Measurements from ENCODE around the gene SMC5. TPM values are rescaled to one million over a fixed set of nuclear protein-coding genes. Genes with fewer than 3 reads are reported as not detected.

SMC5 gene
- total and polyA plus RNA-seq, 2 donors (not counting 1 experiment from before 2014, with no cell fraction given), result 8.9 to 82.1 TPM

- H3K4me1 ChIP-seq (ENCODE audit: control insufficient read depth in 2 of 2, insufficient read depth in 2 of 2, low read length in 2 of 2), result peaks cover 26 to 33% of the 10 kb centered on the region in 2 donors
- no peak overlapping the region for H2AFZ ChIP-seq (ENCODE audit: insufficient read depth, low read depth, low read length, poor library complexity, severe bottlenecking)
- no peak overlapping the region for H3K4me2 ChIP-seq (replicated peaks; ENCODE audit: low read depth, low read length, poor library complexity, severe bottlenecking)
- 71% methylated on average over 2 of the region's 2 CpGs for WGBS (ENCODE audit: insufficient coverage)
- no peak for ATAC-seq (ENCODE audit: low read depth)
- Mint-ChIP-seq H3K9me3 (ENCODE audit: insufficient read depth) (no peaks in the 10 kb centered on the region), H3K4me3 (no peak overlapping the region), H3K27me3 (no peaks in the 10 kb centered on the region), H3K4me1 (peaks cover 46% of the 10 kb centered on the region), H3K27ac (no peak overlapping the region)
- H3K4me3 ChIP-seq (ENCODE audit: control extremely low read depth in 1 of 5, extremely low read depth in 1 of 5, insufficient read depth in 1 of 5, low read depth in 2 of 5, low read length in 4 of 5), result no peak overlapping the region
- POLR2A ChIA-PET, result no interaction called here
- peaks cover 40% of the 10 kb centered on the region for H4K20me1 ChIP-seq (ENCODE audit: control insufficient read depth, insufficient read depth, low read length, poor library complexity, severe bottlenecking)
- H3K27ac ChIP-seq (ENCODE audit: low read length in 2 of 2), result no peak overlapping the region
- peaks cover 4 to 18% of the 10 kb centered on the region in 2 experiments for H3K36me3 ChIP-seq (replicated peaks in 1 of 2; ENCODE audit: control extremely low read depth in 1 of 2, control insufficient read depth in 1 of 2, extremely low read depth in 1 of 2, insufficient read depth in 2 of 2, low read length in 1 of 2)
- TF ChIP-seq, protein P1, sequence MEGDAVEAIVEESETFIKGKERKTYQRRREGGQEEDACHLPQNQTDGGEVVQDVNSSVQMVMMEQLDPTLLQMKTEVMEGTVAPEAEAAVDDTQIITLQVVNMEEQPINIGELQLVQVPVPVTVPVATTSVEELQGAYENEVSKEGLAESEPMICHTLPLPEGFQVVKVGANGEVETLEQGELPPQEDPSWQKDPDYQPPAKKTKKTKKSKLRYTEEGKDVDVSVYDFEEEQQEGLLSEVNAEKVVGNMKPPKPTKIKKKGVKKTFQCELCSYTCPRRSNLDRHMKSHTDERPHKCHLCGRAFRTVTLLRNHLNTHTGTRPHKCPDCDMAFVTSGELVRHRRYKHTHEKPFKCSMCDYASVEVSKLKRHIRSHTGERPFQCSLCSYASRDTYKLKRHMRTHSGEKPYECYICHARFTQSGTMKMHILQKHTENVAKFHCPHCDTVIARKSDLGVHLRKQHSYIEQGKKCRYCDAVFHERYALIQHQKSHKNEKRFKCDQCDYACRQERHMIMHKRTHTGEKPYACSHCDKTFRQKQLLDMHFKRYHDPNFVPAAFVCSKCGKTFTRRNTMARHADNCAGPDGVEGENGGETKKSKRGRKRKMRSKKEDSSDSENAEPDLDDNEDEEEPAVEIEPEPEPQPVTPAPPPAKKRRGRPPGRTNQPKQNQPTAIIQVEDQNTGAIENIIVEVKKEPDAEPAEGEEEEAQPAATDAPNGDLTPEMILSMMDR (IDR thresholded peaks at IDR 0.05), result no peak
- no peak for TF ChIP-seq EZH2 (IDR thresholded peaks at IDR 0.05; ENCODE audit: borderline replicate concordance, insufficient read depth, low read depth, low read length, poor library complexity, severe bottlenecking)
- peaks cover 73% of the 10 kb centered on the region for H3K79me2 ChIP-seq (ENCODE audit: control insufficient read depth, insufficient read depth, low read length)
- no peaks in the 10 kb centered on the region for H3K9me3 ChIP-seq (ENCODE audit: control extremely low read depth in 1 of 3, control insufficient read depth in 2 of 3, insufficient read depth in 1 of 3, low read length in 2 of 3)
- H3K27me3 ChIP-seq (replicated peaks in 1 of 4; ENCODE audit: control extremely low read depth in 1 of 4, control insufficient read depth in 3 of 4, insufficient read depth in 4 of 4, low read length in 3 of 4), result no peaks in the 10 kb centered on the region
- CTCF ChIA-PET, result interaction anchor here (0.7 kb wide), 1 partner anchor 78 kb away, joined by 3 read pairs; no protein-coding TSS in a partner anchor
- DNase-seq, result no peak
- no peak overlapping the region for H3K9ac ChIP-seq (ENCODE audit: low read length)
- intact Hi-C loops (cut with micrococcal nuclease), result no loop called here
Observed at GRCh38 chr9:70262366-70262765, 3.6 kb downstream of the SMC5 start.

GRCh38 chr9:70262948-70263347 is 4.2 kb downstream of the SMC5 start:
- no peak overlapping the region for H3K27ac ChIP-seq (ENCODE audit: low read length in 2 of 2)
- no peaks in the 10 kb centered on the region for H3K9me3 ChIP-seq (ENCODE audit: control extremely low read depth in 1 of 3, control insufficient read depth in 2 of 3, insufficient read depth in 1 of 3, low read length in 2 of 3)
- DNase-seq, result no peak
- WGBS (ENCODE audit: insufficient coverage), result 100% methylated on average over 1 of the region's 6 CpGs
- H3K4me3 Mint-ChIP-seq, result no peak overlapping the region
- H3K79me2 ChIP-seq (ENCODE audit: control insufficient read depth, insufficient read depth, low read length), result peaks cover 67% of the 10 kb centered on the region
- intact Hi-C loops (cut with micrococcal nuclease), result no loop called here
- TF ChIP-seq, protein P1 (IDR thresholded peaks at IDR 0.05), result no peak
- no peak for TF ChIP-seq EZH2 (IDR thresholded peaks at IDR 0.05; ENCODE audit: borderline replicate concordance, insufficient read depth, low read depth, low read length, poor library complexity, severe bottlenecking)
- H3K36me3 ChIP-seq (replicated peaks in 1 of 2; ENCODE audit: control extremely low read depth in 1 of 2, control insufficient read depth in 1 of 2, extremely low read depth in 1 of 2, insufficient read depth in 2 of 2, low read length in 1 of 2), result peaks cover 4 to 22% of the 10 kb centered on the region in 2 experiments
- peaks cover 42% of the 10 kb centered on the region for H3K4me1 Mint-ChIP-seq
- ATAC-seq (ENCODE audit: low read depth), result no peak
- no peaks in the 10 kb centered on the region for H3K27me3 ChIP-seq (replicated peaks in 1 of 4; ENCODE audit: control extremely low read depth in 1 of 4, control insufficient read depth in 3 of 4, insufficient read depth in 4 of 4, low read length in 3 of 4)
- H3K27me3 Mint-ChIP-seq, result no peaks in the 10 kb centered on the region
- peaks cover 22 to 27% of the 10 kb centered on the region in 2 donors for H3K4me1 ChIP-seq (ENCODE audit: control insufficient read depth in 2 of 2, insufficient read depth in 2 of 2, low read length in 2 of 2)
- no peak overlapping the region for H3K4me2 ChIP-seq (replicated peaks; ENCODE audit: low read depth, low read length, poor library complexity, severe bottlenecking)
- POLR2A ChIA-PET, result no interaction called here
- no peak overlapping the region for H2AFZ ChIP-seq (ENCODE audit: insufficient read depth, low read depth, low read length, poor library complexity, severe bottlenecking)
- no peaks in the 10 kb centered on the region for H3K9me3 Mint-ChIP-seq (ENCODE audit: insufficient read depth)
- H3K9ac ChIP-seq (ENCODE audit: low read length), result no peak overlapping the region
- CTCF ChIA-PET, result interaction anchor here (0.7 kb wide), 1 partner anchor 78 kb away, joined by 3 read pairs; no protein-coding TSS in a partner anchor
- no peak overlapping the region for H3K4me3 ChIP-seq (ENCODE audit: control extremely low read depth in 1 of 5, extremely low read depth in 1 of 5, insufficient read depth in 1 of 5, low read depth in 2 of 5, low read length in 4 of 5)
- H3K27ac Mint-ChIP-seq, result no peak overlapping the region
- H4K20me1 ChIP-seq (ENCODE audit: control insufficient read depth, insufficient read depth, low read length, poor library complexity, severe bottlenecking), result peaks cover 40% of the 10 kb centered on the region
